Breast epithelium (tissue), 4 donors: ENCODE measurements around the gene OR14I1. TPM values are rescaled to one million over a fixed set of nuclear protein-coding genes. Genes with fewer than 3 reads are reported as not detected.

Experiments
- DNase-seq, 2 donors: peaks; one replicate each; pipeline ENCODE4 v3.0.0-alpha.2; 2019; ENCODE audit warnings: low spot score in 2 of 2
- H3K27ac ChIP-seq, 2 donors: fragments of 200-600 bp; sonication (generic) in 1 of 2; one replicate each; pipeline ENCODE4 v1.5.1; 2016 to 2019; ENCODE audit warnings: mild to moderate bottlenecking in 1 of 2
- H3K27me3 ChIP-seq, 2 donors: fragments of 200-600 bp; sonication (generic) in 1 of 2; one replicate each; pipeline versions ENCODE4 v1.5.1 to v1.6.0; 2017 to 2019; ENCODE audit warnings: control low read depth in 1 of 2, mild to moderate bottlenecking in 1 of 2
- H3K36me3 ChIP-seq: fragments of 200-600 bp; one replicate; pipeline ENCODE4 v1.5.1; 2019
- H3K4me1 ChIP-seq, 2 donors: fragments of 200-600 bp; sonication (generic); one replicate each; pipeline ENCODE4 v1.5.1; 2016 to 2019; ENCODE audit warnings: control low read depth in 1 of 2
- H3K4me3 ChIP-seq, 3 donors: fragments of 200-600 bp; sonication (generic); 1 replicate in 2 of 3; 2 replicates in 1 of 3; pipeline ENCODE4 v1.5.1; 2016 to 2019; ENCODE audit warnings: mild to moderate bottlenecking in 3 of 3, moderate library complexity in 2 of 3
- H3K9me3 ChIP-seq, 2 donors: fragments of 200-600 bp; sonication (generic) in 1 of 2; one replicate each; pipeline ENCODE4 v1.5.1; 2016 to 2019; ENCODE audit warnings: control low read depth in 1 of 2
- CTCF ChIP-seq, 3 donors: fragments of 450-650 bp; IDR thresholded peaks; one replicate each; pipeline ENCODE4 v1.5.1; 2016 to 2017; ENCODE audit warnings: antibody characterized with exemption in 3 of 3, mild to moderate bottlenecking in 3 of 3, moderate library complexity in 3 of 3
- POLR2A ChIP-seq: fragments of 450-650 bp; IDR thresholded peaks from one replicate; pipeline ENCODE4 v1.6.1; 2016; ENCODE audit warnings: antibody characterized with exemption, mild to moderate bottlenecking, moderate library complexity
- POLR2AphosphoS5 ChIP-seq, 3 donors: sonication (generic); formaldehyde crosslinking; IDR thresholded peaks; one replicate each; pipeline ENCODE4 v1.6.1; 2017; ENCODE audit warnings: antibody characterized with exemption in 3 of 3
- intact Hi-C: fragments of 100-400 bp; cut with DNase I; formaldehyde crosslinking; loops from one replicate; pipeline ENCODE4 v1.15.1; 2023; ENCODE audit warnings: low total_unique reads
- total RNA-seq, 3 donors: library from RNA; depleted of rRNA; stranded (reverse); fragments of >200 nt; gene quantifications; one replicate each; pipeline ENCODE4 v1.1.0, GENCODE V29; 2016

OR14I1 gene
- total RNA-seq, 3 donors from 2014 or later, result not detected

GRCh38 chr1:248699099-248699498 lies 3.5 kb downstream of the OR14I1 start:
- no peak overlapping the region for H3K27ac ChIP-seq
- intact Hi-C loops, result no loop called here
- no peaks in the 10 kb centered on the region for H3K27me3 ChIP-seq
- H3K9me3 ChIP-seq, result no peaks in the 10 kb centered on the region
- H3K4me3 ChIP-seq, result no peak overlapping the region
- no peak for TF ChIP-seq POLR2A
- no peak for TF ChIP-seq POLR2AphosphoS5 (IDR thresholded peaks at IDR 0.05)
- no peak for TF ChIP-seq CTCF (IDR thresholded peaks at IDR 0.05)
- H3K4me1 ChIP-seq, result no peaks in the 10 kb centered on the region
- H3K36me3 ChIP-seq, result no peaks in the 10 kb centered on the region
- DNase-seq, result no peak

- no peak for DNase-seq
- no peak overlapping the region for H3K27ac ChIP-seq
- H3K4me1 ChIP-seq, result no peaks in the 10 kb centered on the region
- TF ChIP-seq POLR2A (no peak), POLR2AphosphoS5 (IDR thresholded peaks at IDR 0.05) (no peak), CTCF (IDR thresholded peaks at IDR 0.05) (no peak)
- H3K36me3 ChIP-seq, result no peaks in the 10 kb centered on the region
- H3K4me3 ChIP-seq, result no peak overlapping the region
- H3K27me3 ChIP-seq, result no peaks in the 10 kb centered on the region
- H3K9me3 ChIP-seq, result no peaks in the 10 kb centered on the region
- intact Hi-C loops, result no loop called here
Observed at GRCh38 chr1:248697907-248698306, 4.7 kb downstream of the OR14I1 start.

GRCh38 chr1:248696774-248697173 lies 5.8 kb downstream of the OR14I1 start:
- H3K27me3 ChIP-seq, result no peaks in the 10 kb centered on the region
- no peaks in the 10 kb centered on the region for H3K36me3 ChIP-seq
- no peak overlapping the region for H3K4me3 ChIP-seq
- no peak overlapping the region for H3K27ac ChIP-seq
- no peak for DNase-seq
- H3K9me3 ChIP-seq, result peaks cover 4% of the 10 kb centered on the region in 2 donors
- H3K4me1 ChIP-seq, result no peaks in the 10 kb centered on the region
- TF ChIP-seq POLR2AphosphoS5 (IDR thresholded peaks at IDR 0.05) (no peak), CTCF (IDR thresholded peaks at IDR 0.05) (no peak), POLR2A (no peak)
- intact Hi-C loops, result no loop called here

- Histone ChIP-seq H3K27me3 (no peaks in the 10 kb centered on the region), H3K4me3 (no peak overlapping the region), H3K4me1 (no peaks in the 10 kb centered on the region), H3K36me3 (no peaks in the 10 kb centered on the region), H3K27ac (no peak overlapping the region), H3K9me3 (peaks cover 8% of the 10 kb centered on the region in 2 donors)
- intact Hi-C loops, result no loop called here
- no peak for TF ChIP-seq POLR2A
- TF ChIP-seq POLR2AphosphoS5 (IDR thresholded peaks at IDR 0.05), result no peak
- no peak for TF ChIP-seq CTCF (IDR thresholded peaks at IDR 0.05)
- no peak for DNase-seq
Observed at GRCh38 chr1:248696261-248696660, 6.3 kb downstream of the OR14I1 start.

GRCh38 chr1:248695451-248696132 lies 7.0 kb downstream of the OR14I1 start:
- H3K27me3 ChIP-seq, result no peaks in the 10 kb centered on the region
- no peak for TF ChIP-seq CTCF (IDR thresholded peaks at IDR 0.05)
- no peak for TF ChIP-seq POLR2A
- no peak for TF ChIP-seq POLR2AphosphoS5 (IDR thresholded peaks at IDR 0.05)
- H3K4me1 ChIP-seq, result no peaks in the 10 kb centered on the region
- no peak for DNase-seq
- no peak overlapping the region for H3K27ac ChIP-seq
- H3K4me3 ChIP-seq, result no peak overlapping the region
- intact Hi-C loops, result no loop called here
- no peaks in the 10 kb centered on the region for H3K36me3 ChIP-seq
- peaks cover 8% of the 10 kb centered on the region in 2 donors for H3K9me3 ChIP-seq
